ENCODE results near the gene SLC35G4.
"Not testable (repeated sequence)": the region's sequence is repeated elsewhere in the genome, so short reads cannot be mapped to it uniquely, and the experiment has no call there.

- TF ChIP-seq CTCF (conservative IDR thresholded peaks at IDR 0.05; ENCODE audit: low read length); EZH2phosphoT487 (IDR thresholded peaks at IDR 0.05; ENCODE audit: borderline replicate concordance, low read depth, low read length): not testable (repeated sequence)
Observed at GRCh38 chr18:11647310-11647709, 37.9 kb downstream of the SLC35G4 start.

Data from OCI-LY7 (cell line).